NT2/D1 (cell line): ENCODE results near the gene CEP97.
"Not testable (repeated sequence)": the region's sequence is repeated elsewhere in the genome, so short reads cannot be mapped to it uniquely, and the experiment has no call there.

Source experiments
- SUZ12 ChIP-seq: IDR thresholded peaks from 2 replicates; pipeline ENCODE4 v1.6.1; 2011; ENCODE audit not compliant: insufficient read length, insufficient read depth; ENCODE audit errors: extremely low read depth
- YY1 ChIP-seq: IDR thresholded peaks from 2 replicates; pipeline ENCODE4 v1.6.1; 2011; ENCODE audit not compliant: insufficient read length, insufficient read depth

DNA sequence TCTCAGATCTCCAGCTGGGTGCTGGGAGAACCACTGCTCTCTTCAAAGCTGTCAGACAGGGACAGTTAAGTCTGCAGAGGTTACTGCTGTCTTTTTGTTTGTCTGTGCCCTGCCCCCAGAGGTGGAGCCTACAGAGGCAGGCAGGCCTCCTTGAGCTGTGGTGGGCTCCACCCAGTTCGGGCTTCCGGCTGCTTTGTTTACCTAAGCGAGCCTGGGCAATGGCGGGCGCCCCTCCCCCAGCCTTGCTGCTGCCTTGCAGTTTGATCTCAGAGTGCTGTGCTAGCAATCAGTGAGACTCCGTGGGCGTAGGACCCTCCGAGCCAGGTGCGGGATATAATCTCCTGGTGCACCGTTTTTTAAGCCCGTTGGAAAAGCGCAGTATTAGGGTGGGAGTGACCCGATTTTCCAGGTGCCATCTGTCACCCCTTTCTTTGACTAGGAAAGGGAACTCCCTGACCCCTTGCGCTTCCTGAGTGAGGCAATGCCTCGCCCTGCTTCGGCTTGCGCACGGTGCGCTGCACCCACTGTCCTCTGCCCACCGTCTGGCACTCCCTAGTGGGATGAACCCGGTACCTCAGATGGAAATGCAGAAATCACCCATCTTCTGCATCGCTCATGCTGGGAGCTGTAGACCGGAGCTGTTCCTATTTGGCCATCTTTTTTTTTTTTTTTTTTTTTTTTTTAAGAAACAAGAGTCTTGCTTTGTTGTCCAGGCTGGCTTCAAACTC, 29.1 kb downstream of the CEP97 start:
- not testable (repeated sequence) for TF ChIP-seq YY1, SUZ12
